Fibroblast of pulmonary artery (primary cell): Measurements from ENCODE around the gene OR9K2.

Experiments used
- DNase-seq: peaks from one replicate; pipeline ENCODE4 v3.0.0-alpha.2; 2010; ENCODE audit warnings: low read depth
- H3K4me3 ChIP-seq: replicated peaks from 2 replicates; pipeline ENCODE4 v1.5.1; 2011; ENCODE audit warnings: low read depth, mild to moderate bottlenecking, control low read depth, low read length, moderate library complexity
- TF ChIP-seq, protein P1 (sequence below): IDR thresholded peaks from 2 replicates; pipeline ENCODE4 v1.5.1; 2011; ENCODE audit warnings: mild to moderate bottlenecking, control low read depth, low read length, inconsistent platforms; ENCODE audit errors: missing control alignments

The OR9K2 gene, protein sequence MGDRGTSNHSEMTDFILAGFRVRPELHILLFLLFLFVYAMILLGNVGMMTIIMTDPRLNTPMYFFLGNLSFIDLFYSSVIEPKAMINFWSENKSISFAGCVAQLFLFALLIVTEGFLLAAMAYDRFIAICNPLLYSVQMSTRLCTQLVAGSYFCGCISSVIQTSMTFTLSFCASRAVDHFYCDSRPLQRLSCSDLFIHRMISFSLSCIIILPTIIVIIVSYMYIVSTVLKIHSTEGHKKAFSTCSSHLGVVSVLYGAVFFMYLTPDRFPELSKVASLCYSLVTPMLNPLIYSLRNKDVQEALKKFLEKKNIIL

DNA sequence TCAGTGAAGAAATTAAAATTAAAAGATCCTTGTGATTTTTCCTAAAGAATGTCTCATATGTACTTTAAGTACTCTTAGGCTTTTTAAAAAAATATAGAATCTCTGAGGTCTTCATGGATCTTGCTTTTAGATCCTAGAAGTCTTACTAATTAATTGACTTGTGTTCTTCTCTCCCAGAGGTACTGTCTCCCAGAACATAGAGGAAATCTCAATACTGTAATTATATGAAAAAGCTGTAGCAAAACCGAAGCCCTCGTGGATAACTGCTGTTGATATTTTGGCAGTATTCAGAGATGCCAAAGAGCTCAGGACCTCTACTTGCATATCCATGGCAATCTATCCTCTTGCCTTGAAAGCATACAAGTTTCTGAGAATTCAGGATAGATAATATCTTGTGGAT is at the start of gene OR9K2:
Gene OR9K2 (plus strand): TSS at position 301 of the 400 bp plus-strand sequence. CDS start 3,429 bp downstream, outside the sequence.
- no peak for DNase-seq
- no peak within 1 kb of the TSS for H3K4me3 ChIP-seq
- TF ChIP-seq, protein P1, sequence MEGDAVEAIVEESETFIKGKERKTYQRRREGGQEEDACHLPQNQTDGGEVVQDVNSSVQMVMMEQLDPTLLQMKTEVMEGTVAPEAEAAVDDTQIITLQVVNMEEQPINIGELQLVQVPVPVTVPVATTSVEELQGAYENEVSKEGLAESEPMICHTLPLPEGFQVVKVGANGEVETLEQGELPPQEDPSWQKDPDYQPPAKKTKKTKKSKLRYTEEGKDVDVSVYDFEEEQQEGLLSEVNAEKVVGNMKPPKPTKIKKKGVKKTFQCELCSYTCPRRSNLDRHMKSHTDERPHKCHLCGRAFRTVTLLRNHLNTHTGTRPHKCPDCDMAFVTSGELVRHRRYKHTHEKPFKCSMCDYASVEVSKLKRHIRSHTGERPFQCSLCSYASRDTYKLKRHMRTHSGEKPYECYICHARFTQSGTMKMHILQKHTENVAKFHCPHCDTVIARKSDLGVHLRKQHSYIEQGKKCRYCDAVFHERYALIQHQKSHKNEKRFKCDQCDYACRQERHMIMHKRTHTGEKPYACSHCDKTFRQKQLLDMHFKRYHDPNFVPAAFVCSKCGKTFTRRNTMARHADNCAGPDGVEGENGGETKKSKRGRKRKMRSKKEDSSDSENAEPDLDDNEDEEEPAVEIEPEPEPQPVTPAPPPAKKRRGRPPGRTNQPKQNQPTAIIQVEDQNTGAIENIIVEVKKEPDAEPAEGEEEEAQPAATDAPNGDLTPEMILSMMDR: no peak

DNA sequence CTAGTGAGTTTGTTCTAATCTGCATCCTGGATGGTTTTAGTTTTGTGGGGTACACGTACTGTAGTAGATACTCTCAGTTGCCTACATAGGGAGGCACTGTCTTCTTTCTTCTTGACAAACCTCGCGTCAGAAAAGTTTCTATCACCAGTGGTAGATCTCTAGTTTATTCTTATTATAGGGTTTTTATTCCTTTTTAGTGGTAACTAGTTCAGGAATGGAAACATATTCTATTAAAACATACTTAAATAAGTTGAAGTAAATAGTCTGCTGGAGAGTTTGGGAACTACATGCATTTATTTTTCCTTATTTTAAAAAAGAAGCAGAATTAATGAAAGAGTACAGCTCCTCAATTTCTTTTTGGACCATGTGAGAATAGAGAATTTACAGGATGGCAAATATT is 33.6 kb upstream of the OR9K2 start:
- TF ChIP-seq, protein P1: no peak
- H3K4me3 ChIP-seq: no peak overlapping the region
- DNase-seq: no peak

DNA sequence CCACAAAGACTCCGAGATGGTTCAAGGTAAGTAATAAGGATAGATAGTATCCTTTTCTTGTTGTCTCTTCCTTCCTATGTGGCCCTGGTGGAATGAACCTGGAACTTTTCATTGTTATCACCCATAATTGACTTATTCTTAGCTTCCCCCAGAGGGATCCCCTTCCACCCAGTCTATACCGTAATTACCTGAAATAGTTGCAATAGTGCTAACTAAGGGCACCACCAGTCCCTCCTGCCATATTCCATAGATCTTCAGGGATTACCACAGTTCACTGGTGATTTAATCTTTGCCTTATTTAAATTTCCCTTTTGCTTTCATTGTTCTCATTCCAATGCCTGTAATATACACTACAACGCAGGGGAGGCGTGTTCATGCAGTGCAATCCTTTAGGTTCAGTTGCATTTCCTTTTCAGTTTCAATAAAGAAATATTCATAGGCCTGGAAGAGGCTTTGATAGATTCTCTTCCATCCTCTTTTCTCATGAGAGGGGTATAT is 13.8 kb upstream of the OR9K2 start:
- H3K4me3 ChIP-seq: no peak overlapping the region
- no peak for DNase-seq
- TF ChIP-seq, protein P1: no peak

DNA sequence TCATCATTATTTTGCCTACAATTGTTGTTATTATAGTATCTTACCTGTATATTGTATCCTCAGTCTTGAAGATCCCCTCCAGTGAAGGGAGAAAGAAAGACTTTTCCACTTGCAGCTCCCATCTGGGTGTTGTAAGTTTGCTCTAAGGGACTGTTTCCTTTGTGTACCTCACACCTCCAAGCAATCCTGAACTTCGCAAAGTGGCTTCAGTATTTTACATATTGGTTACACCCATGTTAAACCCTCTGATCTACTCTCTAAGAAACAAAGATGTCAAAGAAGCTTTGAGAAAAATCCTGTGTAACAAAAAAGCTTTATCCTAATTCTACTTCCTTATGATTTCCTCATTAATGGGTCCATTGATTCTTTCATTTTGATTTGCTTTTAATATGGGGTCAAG is 10.1 kb upstream of the OR9K2 start:
- H3K4me3 ChIP-seq: no peak overlapping the region
- DNase-seq: no peak
- TF ChIP-seq, protein P1: no peak

DNA sequence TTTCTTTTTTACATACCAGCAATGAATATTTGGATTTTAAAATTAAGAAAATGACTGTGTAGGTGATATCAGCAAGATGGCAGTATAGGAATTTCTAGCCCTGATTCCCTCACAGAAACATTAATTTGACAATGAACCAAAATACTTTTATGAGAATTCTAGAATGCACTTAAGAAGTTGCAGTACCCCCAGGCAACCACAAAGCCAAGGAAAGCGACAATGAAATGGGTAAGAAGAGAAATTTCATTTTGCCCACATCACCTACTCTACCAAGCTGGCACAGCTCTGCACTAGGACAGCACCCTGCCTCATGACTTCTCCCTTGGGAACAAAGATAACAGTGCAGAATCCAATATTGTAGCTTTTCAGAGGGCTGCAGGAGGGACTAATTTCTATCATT is 6.6 kb downstream of the OR9K2 start:
- no peak for DNase-seq
- no peak overlapping the region for H3K4me3 ChIP-seq
- TF ChIP-seq, protein P1: no peak

DNA sequence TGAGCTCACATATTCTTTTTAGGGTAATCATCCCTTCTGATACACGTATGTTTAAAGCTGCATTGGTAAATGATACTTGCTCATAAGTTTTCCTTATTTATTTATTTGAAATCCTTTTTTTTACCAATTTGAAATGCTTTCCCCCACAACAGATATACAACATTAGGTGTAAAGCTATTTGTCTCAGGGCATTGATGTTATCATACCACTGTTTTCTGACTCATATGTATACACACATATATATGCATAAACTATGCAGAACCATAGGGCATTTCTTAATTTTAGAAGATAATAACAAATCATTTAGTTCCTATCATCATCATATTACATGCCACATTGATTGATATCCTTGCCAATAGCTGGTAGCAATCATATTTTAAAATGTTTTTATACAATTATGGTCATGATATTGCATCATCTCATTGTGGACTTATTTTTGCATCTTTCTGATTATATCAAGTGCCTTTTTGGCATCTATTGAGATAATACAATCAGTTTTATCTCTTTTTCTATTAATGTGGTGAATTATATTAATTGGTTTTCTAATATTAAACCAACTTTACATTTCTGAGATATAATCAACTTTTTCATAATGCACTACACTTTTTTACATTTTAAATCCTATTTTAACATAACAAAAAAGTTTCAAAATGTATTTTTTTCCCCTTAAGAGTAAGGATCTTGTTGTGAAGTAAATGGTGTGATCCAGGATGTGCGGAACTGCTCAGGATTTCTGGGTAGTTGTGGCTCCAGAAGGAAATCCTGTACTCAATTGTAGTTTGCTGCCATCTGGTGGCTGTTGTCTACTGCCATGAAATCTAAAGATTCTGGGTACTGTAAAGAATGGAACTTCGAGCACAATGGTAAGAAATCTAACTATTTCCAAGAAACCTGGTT is 16.7 kb downstream of the OR9K2 start:
- TF ChIP-seq, protein P1: peak; percentile 81
- no peak overlapping the region for H3K4me3 ChIP-seq
- DNase-seq: peak; percentile 56
